Neural cell (in vitro differentiated cells): ENCODE measurements around the gene SLC9B1.

Experiments used
- EP300 ChIP-seq: fragments of 450-650 bp; conservative IDR thresholded peaks from 2 replicates; pipeline ENCODE4 v1.6.1; 2014; ENCODE audit warnings: antibody characterized with exemption, mild to moderate bottlenecking, moderate library complexity; ENCODE audit not compliant: poor library complexity, severe bottlenecking
- EZH2 ChIP-seq: fragments of 200-600, 300-800 bp; shearing (Covaris generic), sonication (generic); IDR thresholded peaks from 2 replicates; pipeline ENCODE4 v1.6.1; 2014; ENCODE audit warnings: antibody characterized with exemption, low read length, borderline replicate concordance, mild to moderate bottlenecking; ENCODE audit not compliant: insufficient read depth, poor library complexity, severe bottlenecking
- POLR2AphosphoS5 ChIP-seq: IDR thresholded peaks from 2 replicates; pipeline ENCODE4 v1.6.1; 2012
- SMC3 ChIP-seq: fragments of 450-650 bp; conservative IDR thresholded peaks from 2 replicates; pipeline ENCODE4 v1.6.1; 2014; ENCODE audit warnings: antibody characterized with exemption, mild to moderate bottlenecking, moderate library complexity; ENCODE audit not compliant: poor library complexity
- TAF1 ChIP-seq: IDR thresholded peaks from 2 replicates; pipeline ENCODE4 v1.6.1; 2012; ENCODE audit warnings: low read depth
- TF ChIP-seq, protein P1 (sequence below): fragments of 450-650 bp; IDR thresholded peaks from 2 replicates; pipeline ENCODE4 v1.5.1; 2014; ENCODE audit warnings: antibody characterized with exemption, mild to moderate bottlenecking, moderate library complexity; ENCODE audit not compliant: poor library complexity, severe bottlenecking
- TF ChIP-seq, protein P2 (sequence below): IDR thresholded peaks from 2 replicates; pipeline ENCODE4 v1.6.1; 2012; ENCODE audit warnings: borderline replicate concordance

DNA sequence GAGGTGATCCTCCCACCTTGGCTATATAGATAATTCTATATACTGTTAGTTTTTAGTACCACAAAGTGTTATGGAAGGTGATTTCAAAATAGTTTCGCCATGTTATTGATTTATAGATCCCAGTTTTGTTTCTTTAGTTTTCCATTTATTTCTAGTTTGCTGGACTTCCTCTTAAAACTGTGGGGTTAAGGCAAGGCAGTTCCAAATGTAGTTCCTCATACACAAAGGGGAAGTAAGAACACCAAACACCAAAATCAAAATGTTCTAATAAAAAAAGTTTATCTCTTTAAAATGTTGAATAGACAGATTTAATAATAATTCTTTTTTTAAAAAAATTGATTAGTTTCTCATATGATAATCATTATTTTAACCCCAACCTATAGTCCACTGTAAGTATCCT is 157.5 kb downstream of the SLC9B1 start:
- TF ChIP-seq, protein P1, sequence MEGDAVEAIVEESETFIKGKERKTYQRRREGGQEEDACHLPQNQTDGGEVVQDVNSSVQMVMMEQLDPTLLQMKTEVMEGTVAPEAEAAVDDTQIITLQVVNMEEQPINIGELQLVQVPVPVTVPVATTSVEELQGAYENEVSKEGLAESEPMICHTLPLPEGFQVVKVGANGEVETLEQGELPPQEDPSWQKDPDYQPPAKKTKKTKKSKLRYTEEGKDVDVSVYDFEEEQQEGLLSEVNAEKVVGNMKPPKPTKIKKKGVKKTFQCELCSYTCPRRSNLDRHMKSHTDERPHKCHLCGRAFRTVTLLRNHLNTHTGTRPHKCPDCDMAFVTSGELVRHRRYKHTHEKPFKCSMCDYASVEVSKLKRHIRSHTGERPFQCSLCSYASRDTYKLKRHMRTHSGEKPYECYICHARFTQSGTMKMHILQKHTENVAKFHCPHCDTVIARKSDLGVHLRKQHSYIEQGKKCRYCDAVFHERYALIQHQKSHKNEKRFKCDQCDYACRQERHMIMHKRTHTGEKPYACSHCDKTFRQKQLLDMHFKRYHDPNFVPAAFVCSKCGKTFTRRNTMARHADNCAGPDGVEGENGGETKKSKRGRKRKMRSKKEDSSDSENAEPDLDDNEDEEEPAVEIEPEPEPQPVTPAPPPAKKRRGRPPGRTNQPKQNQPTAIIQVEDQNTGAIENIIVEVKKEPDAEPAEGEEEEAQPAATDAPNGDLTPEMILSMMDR, result no peak
- TF ChIP-seq POLR2AphosphoS5, result no peak
- no peak for TF ChIP-seq EP300
- TF ChIP-seq SMC3, result no peak
- TF ChIP-seq EZH2, result no peak
- TF ChIP-seq, protein P2, sequence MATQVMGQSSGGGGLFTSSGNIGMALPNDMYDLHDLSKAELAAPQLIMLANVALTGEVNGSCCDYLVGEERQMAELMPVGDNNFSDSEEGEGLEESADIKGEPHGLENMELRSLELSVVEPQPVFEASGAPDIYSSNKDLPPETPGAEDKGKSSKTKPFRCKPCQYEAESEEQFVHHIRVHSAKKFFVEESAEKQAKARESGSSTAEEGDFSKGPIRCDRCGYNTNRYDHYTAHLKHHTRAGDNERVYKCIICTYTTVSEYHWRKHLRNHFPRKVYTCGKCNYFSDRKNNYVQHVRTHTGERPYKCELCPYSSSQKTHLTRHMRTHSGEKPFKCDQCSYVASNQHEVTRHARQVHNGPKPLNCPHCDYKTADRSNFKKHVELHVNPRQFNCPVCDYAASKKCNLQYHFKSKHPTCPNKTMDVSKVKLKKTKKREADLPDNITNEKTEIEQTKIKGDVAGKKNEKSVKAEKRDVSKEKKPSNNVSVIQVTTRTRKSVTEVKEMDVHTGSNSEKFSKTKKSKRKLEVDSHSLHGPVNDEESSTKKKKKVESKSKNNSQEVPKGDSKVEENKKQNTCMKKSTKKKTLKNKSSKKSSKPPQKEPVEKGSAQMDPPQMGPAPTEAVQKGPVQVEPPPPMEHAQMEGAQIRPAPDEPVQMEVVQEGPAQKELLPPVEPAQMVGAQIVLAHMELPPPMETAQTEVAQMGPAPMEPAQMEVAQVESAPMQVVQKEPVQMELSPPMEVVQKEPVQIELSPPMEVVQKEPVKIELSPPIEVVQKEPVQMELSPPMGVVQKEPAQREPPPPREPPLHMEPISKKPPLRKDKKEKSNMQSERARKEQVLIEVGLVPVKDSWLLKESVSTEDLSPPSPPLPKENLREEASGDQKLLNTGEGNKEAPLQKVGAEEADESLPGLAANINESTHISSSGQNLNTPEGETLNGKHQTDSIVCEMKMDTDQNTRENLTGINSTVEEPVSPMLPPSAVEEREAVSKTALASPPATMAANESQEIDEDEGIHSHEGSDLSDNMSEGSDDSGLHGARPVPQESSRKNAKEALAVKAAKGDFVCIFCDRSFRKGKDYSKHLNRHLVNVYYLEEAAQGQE, result no peak
- TF ChIP-seq TAF1, result no peak
